Liver (tissue), 10 donors: Measurements from ENCODE around the gene XAF1. TPM values are rescaled to one million over a fixed set of nuclear protein-coding genes. Genes with fewer than 3 reads are reported as not detected.

ENCODE experiments used
- DNase-seq: peaks from one replicate; pipeline ENCODE4 v3.0.0-alpha.2; 2017; ENCODE audit warnings: low spot score
- H3K27ac ChIP-seq, 2 donors: one replicate each; pipeline ENCODE4 v1.7.0; 2013; ENCODE audit warnings: inconsistent platforms in 2 of 2, low read length in 2 of 2, control low read depth in 1 of 2, low read depth in 1 of 2, mild to moderate bottlenecking in 1 of 2
- H3K27me3 ChIP-seq, 4 donors: one replicate each; pipeline versions ENCODE4 v1.6.1 to v1.7.0; 2013; ENCODE audit warnings: low read length in 3 of 4, inconsistent platforms in 1 of 4, mild to moderate bottlenecking in 1 of 4, moderate library complexity in 1 of 4; ENCODE audit not compliant: control insufficient read depth in 4 of 4, insufficient read depth in 4 of 4
- H3K36me3 ChIP-seq, 4 donors: one replicate each; pipeline versions ENCODE4 v1.6.1 to v1.7.0; 2013; ENCODE audit warnings: low read length in 3 of 4, mild to moderate bottlenecking in 3 of 4, low read depth in 1 of 4, moderate library complexity in 1 of 4; ENCODE audit not compliant: control insufficient read depth in 4 of 4, insufficient read depth in 3 of 4
- H3K4me1 ChIP-seq, 4 donors: one replicate each; pipeline versions ENCODE4 v1.6.1 to v1.7.0; 2013; ENCODE audit warnings: low read length in 3 of 4, mild to moderate bottlenecking in 3 of 4, moderate library complexity in 1 of 4; ENCODE audit not compliant: control insufficient read depth in 4 of 4, insufficient read depth in 4 of 4
- H3K4me3 ChIP-seq, 3 donors: one replicate each; pipeline versions ENCODE4 v1.6.1 to v1.7.0; 2013; ENCODE audit warnings: low read length in 3 of 3, control low read depth in 1 of 3, low read depth in 1 of 3, mild to moderate bottlenecking in 1 of 3
- H3K9ac ChIP-seq, 2 donors: one replicate each; pipeline ENCODE4 v1.7.0; 2013; ENCODE audit warnings: low read length in 2 of 2, mild to moderate bottlenecking in 2 of 2, moderate library complexity in 2 of 2, control low read depth in 1 of 2, low read depth in 1 of 2
- H3K9me3 ChIP-seq, 4 donors: one replicate each; pipeline versions ENCODE4 v1.6.1 to v1.7.0; 2013; ENCODE audit warnings: low read length in 3 of 4; ENCODE audit not compliant: control insufficient read depth in 4 of 4
- GABPA ChIP-seq, 2 donors: IDR thresholded peaks in 1 of 2; conservative IDR thresholded peaks in 1 of 2; 2 replicates each; pipeline ENCODE4 v1.6.1; 2016; ENCODE audit warnings: antibody characterized with exemption in 2 of 2, mild to moderate bottlenecking in 1 of 2, moderate library complexity in 1 of 2
- RAD21 ChIP-seq, 2 donors: IDR thresholded peaks; 2 replicates each; pipeline ENCODE4 v1.6.1; 2016; ENCODE audit warnings: antibody characterized with exemption in 2 of 2, mild to moderate bottlenecking in 2 of 2
- RXRA ChIP-seq, 2 donors: IDR thresholded peaks; 2 replicates each; pipeline ENCODE4 v1.6.1; 2017 to 2018; ENCODE audit warnings: antibody characterized with exemption in 2 of 2, mild to moderate bottlenecking in 1 of 2
- polyA plus RNA-seq, 2 donors: library from polyadenylated mRNA; stranded (reverse) in 1 of 2; unstranded in 1 of 2; fragments of 200-250 nt in 1 of 2; fragments of >200 nt in 1 of 2; fragmentation: Nextera tagmentation in 1 of 2; extraction: Ambion mirVana in 1 of 2; gene quantifications; one replicate each; pipeline versions ENCODE4 v1.2.1 to v1.2.3, GENCODE V29; 2013 to 2015
- small RNA-seq: library from RNA; depleted of rRNA; stranded (forward); fragments of <200 nt; gene quantifications from one replicate; pipeline ENCODE3, GENCODE V24; 2014
- total RNA-seq, 2 donors: library from RNA; depleted of rRNA; stranded (reverse); fragments of >200 nt; gene quantifications; one replicate each; pipeline ENCODE4 v1.2.3, GENCODE V29; 2014
- TF ChIP-seq, protein P1 (sequence below): IDR thresholded peaks from 2 replicates; pipeline ENCODE4 v1.6.1; 2016; ENCODE audit warnings: antibody characterized with exemption
- donor health status: healthy.
- donor health status: healthy.
- donor health status: healthy.
- donor health status: healthy.
- donor health status: healthy.

Gene XAF1
- total and polyA plus RNA-seq, 4 donors = 6.7 to 33.9 (median 19.2) TPM

DNA sequence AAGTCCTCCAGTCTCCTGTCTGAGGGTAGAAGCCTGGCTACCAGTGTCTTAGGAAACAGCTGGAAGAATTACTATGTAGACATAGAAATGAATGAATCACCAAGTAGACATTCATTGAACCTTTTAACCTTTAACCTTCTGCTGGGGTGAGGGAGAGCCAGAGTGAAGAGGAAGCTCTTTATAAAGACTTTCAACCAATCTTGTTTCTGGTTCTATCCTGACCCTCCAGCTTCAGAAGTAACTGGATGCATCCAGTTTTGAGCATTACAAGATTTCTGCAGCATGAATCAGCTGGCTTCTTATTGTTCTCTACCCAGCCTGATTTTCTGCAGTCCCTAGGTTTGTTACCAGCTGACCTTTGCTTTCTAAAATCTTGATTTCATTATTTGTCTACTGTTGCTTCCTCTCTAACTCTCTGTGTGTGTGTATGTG lies 67.2 kb downstream of the XAF1 start:
- H3K4me3 ChIP-seq = no peak overlapping the region
- no peaks in the 10 kb centered on the region for H3K27me3 ChIP-seq
- no peak overlapping the region for H3K9ac ChIP-seq
- DNase-seq = no peak
- no peaks in the 10 kb centered on the region for H3K9me3 ChIP-seq
- TF ChIP-seq GABPA (IDR thresholded peaks at IDR 0.05 in 1 of 2, conservative IDR thresholded peaks at IDR 0.05 in 1 of 2) (no peak), RAD21 (IDR thresholded peaks at IDR 0.05) (peak in 1 of 2 donors; percentile 7), RXRA (IDR thresholded peaks at IDR 0.05) (peak; percentile 25 to 26)
- TF ChIP-seq, protein P1, sequence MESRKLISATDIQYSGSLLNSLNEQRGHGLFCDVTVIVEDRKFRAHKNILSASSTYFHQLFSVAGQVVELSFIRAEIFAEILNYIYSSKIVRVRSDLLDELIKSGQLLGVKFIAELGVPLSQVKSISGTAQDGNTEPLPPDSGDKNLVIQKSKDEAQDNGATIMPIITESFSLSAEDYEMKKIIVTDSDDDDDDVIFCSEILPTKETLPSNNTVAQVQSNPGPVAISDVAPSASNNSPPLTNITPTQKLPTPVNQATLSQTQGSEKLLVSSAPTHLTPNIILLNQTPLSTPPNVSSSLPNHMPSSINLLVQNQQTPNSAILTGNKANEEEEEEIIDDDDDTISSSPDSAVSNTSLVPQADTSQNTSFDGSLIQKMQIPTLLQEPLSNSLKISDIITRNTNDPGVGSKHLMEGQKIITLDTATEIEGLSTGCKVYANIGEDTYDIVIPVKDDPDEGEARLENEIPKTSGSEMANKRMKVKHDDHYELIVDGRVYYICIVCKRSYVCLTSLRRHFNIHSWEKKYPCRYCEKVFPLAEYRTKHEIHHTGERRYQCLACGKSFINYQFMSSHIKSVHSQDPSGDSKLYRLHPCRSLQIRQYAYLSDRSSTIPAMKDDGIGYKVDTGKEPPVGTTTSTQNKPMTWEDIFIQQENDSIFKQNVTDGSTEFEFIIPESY = no peak
- no peaks in the 10 kb centered on the region for H3K4me1 ChIP-seq
- H3K36me3 ChIP-seq = no peaks in the 10 kb centered on the region
- H3K27ac ChIP-seq = no peak overlapping the region

Small RNA genes lying within 50 kb of the gene (small RNA-seq; reads per million reads assigned to genes)
- gene AC004706.2 = not detected

Other genes starting within 250 kb of the XAF1 start
- gene PITPNM3, start 199.5 kb upstream of the XAF1 start, total RNA-seq = 1 to 10 TPM; 1.9 to 5.0 TPM
- 1 to 10 TPM; 1.5 to 1.8 TPM for gene PITPNM3, start 199.5 kb upstream of the XAF1 start, polyA plus RNA-seq
- 1 to 10 TPM; 3.8 to 5.9 TPM for gene KIAA0753, start 115.3 kb upstream of the XAF1 start, total RNA-seq
- 1 to 10 TPM; 2.0 to 2.1 TPM for gene KIAA0753, start 115.3 kb upstream of the XAF1 start, polyA plus RNA-seq
- 10 to 100 TPM; 32.9 to 58.4 TPM for gene TXNDC17, start 115.0 kb upstream of the XAF1 start, total RNA-seq
- gene TXNDC17, start 115.0 kb upstream of the XAF1 start, polyA plus RNA-seq = 100 to 1,000 TPM; 141 to 329 TPM
- 10 to 100 TPM in 1 of 2 donors, 1 to 10 TPM in 1; 6.9 to 10.4 TPM for gene MED31, start 104.4 kb upstream of the XAF1 start, total RNA-seq
- gene MED31, start 104.4 kb upstream of the XAF1 start, polyA plus RNA-seq = 10 to 100 TPM in 1 of 2 donors, 1 to 10 TPM in 1; 7.0 to 29.8 TPM
- 1 to 10 TPM in 1 of 2 donors, under 1 TPM in 1; 0.56 to 2.2 TPM for gene C17orf100, start 104.3 kb upstream of the XAF1 start, total RNA-seq
- gene C17orf100, start 104.3 kb upstream of the XAF1 start, polyA plus RNA-seq = 10 to 100 TPM in 1 of 2 donors, 1 to 10 TPM in 1; 3.3 to 33.2 TPM
- 100 to 1,000 TPM in 1 of 2 donors, 10 to 100 TPM in 1; 88.4 to 399 TPM for gene SLC13A5, start 42.7 kb upstream of the XAF1 start, total RNA-seq
- gene SLC13A5, start 42.7 kb upstream of the XAF1 start, polyA plus RNA-seq = 100 to 1,000 TPM; 159 to 329 TPM
- gene FBXO39, start 20.2 kb downstream of the XAF1 start, total RNA-seq = under 1 TPM; 0.05 to 0.67 TPM
- gene FBXO39, start 20.2 kb downstream of the XAF1 start, polyA plus RNA-seq = under 1 TPM; 0.12 to 0.28 TPM
- gene TEKT1, start 75.7 kb downstream of the XAF1 start, total RNA-seq = not detected
- under 1 TPM in 1 of 2 donors, not detected in 1; 0.15 TPM for gene TEKT1, start 75.7 kb downstream of the XAF1 start, polyA plus RNA-seq
- gene ALOX12, start 240.0 kb downstream of the XAF1 start, total RNA-seq = 1 to 10 TPM in 1 of 2 donors, not detected in 1; 3.1 TPM
- under 1 TPM; 0.03 to 0.24 TPM for gene ALOX12, start 240.0 kb downstream of the XAF1 start, polyA plus RNA-seq